Peyer's patch (tissue), 4 donors: ENCODE data around the gene MED9.

ENCODE experiments used
- CTCF ChIP-seq, 6 experiments: fragments of 450-650 bp in 4 of 6; fragments of 200-600 bp in 2 of 6; sonication (generic) in 1 of 6; IDR thresholded peaks; one replicate each; pipeline ENCODE4 v1.5.1; 2017 to 2019; ENCODE audit warnings: antibody characterized with exemption in 6 of 6, mild to moderate bottlenecking in 3 of 6, moderate library complexity in 1 of 6
- POLR2A ChIP-seq, 2 donors: fragments of 450-650 bp; IDR thresholded peaks; one replicate each; pipeline ENCODE4 v1.5.1; 2017; ENCODE audit warnings: antibody characterized with exemption in 2 of 2, mild to moderate bottlenecking in 2 of 2, moderate library complexity in 2 of 2

- TF ChIP-seq CTCF (IDR thresholded peaks at IDR 0.05) (no peak), POLR2A (IDR thresholded peaks at IDR 0.05) (no peak)
These were observed 9.1 kb upstream of the MED9 start for GRCh38 chr17:17467720-17468119.
